Vein endothelial cell (primary cell): ENCODE results near the gene TSR2. TPM values are rescaled to one million over a fixed set of nuclear protein-coding genes. Genes with fewer than 3 reads are reported as not detected.

Experiments
- total RNA-seq: library from RNA; depleted of rRNA; stranded (reverse); fragments of >200 nt; gene quantifications from 2 replicates; pipeline ENCODE4 v1.2.3, GENCODE V29; 2012

Gene TSR2
- 11.8 and 12.2 TPM in 2 replicates for total RNA-seq

GRCh38 chrX:54439960-54440871 is at the start of gene TSR2:
Gene TSR2 (plus strand): TSS chrX:54440404. CDS start chrX:54440422, 18 bp downstream.

Other genes starting within 250 kb of the TSR2 start
- gene WNK3, start 82.4 kb upstream of the TSR2 start, total RNA-seq: 0.65 and 1.2 TPM in 2 replicates
- 6.0 and 8.8 TPM in 2 replicates for gene FGD1, start 55.8 kb downstream of the TSR2 start, total RNA-seq
- 61.7 and 78.8 TPM in 2 replicates for gene GNL3L, start 89.8 kb downstream of the TSR2 start, total RNA-seq